Immature natural killer cell (primary cell): ENCODE data around the gene PDLIM5. TPM values are rescaled to one million over a fixed set of nuclear protein-coding genes. Genes with fewer than 3 reads are reported as not detected.

Source experiments
- DNase-seq, 3 donors: peaks; one replicate each; pipeline ENCODE4 v3.0.0; 2022; ENCODE audit warnings: mixed read lengths in 1 of 3
- H3K27ac Mint-ChIP-seq, 6 donors: one replicate each; pipeline ENCODE4 v1.8.0; 2020; ENCODE audit warnings: mixed read lengths in 6 of 6, mild to moderate bottlenecking in 5 of 6, inconsistent platforms in 4 of 6, moderate library complexity in 3 of 6
- H3K27me3 Mint-ChIP-seq, 3 donors: one replicate each; pipeline ENCODE4 v1.8.0; 2020 to 2021; ENCODE audit warnings: low read depth in 3 of 3, mild to moderate bottlenecking in 3 of 3, mixed read lengths in 3 of 3, moderate library complexity in 3 of 3, inconsistent platforms in 1 of 3
- H3K36me3 Mint-ChIP-seq, 3 donors: one replicate each; pipeline ENCODE4 v1.8.0; 2020; ENCODE audit warnings: mixed read lengths in 3 of 3, inconsistent platforms in 2 of 3, mild to moderate bottlenecking in 2 of 3
- H3K4me1 Mint-ChIP-seq, 2 donors: one replicate each; pipeline ENCODE4 v1.8.0; 2020; ENCODE audit warnings: inconsistent platforms in 2 of 2, mild to moderate bottlenecking in 2 of 2, mixed read lengths in 2 of 2, moderate library complexity in 1 of 2
- H3K4me3 Mint-ChIP-seq, 5 donors: one replicate each; pipeline ENCODE4 v1.8.0; 2020; ENCODE audit warnings: mild to moderate bottlenecking in 5 of 5, mixed read lengths in 5 of 5, inconsistent platforms in 3 of 5, moderate library complexity in 3 of 5
- H3K9me3 Mint-ChIP-seq, 6 donors: one replicate each; pipeline ENCODE4 v1.8.0; 2020; ENCODE audit warnings: mild to moderate bottlenecking in 6 of 6, mixed read lengths in 6 of 6, inconsistent platforms in 4 of 6, moderate library complexity in 3 of 6
- polyA plus RNA-seq, 3 donors: library from polyadenylated mRNA; unstranded; fragments of 300-500 nt; fragmentation: Illumina TruSeq; gene quantifications; one replicate each; pipeline ENCODE4 v1.2.3, GENCODE V29; 2021

Gene PDLIM5
- polyA plus RNA-seq, 3 donors from 2014 or later = 38.7 to 57.1 (median 55.8) TPM

- Mint-ChIP-seq H3K4me3 (no peak overlapping the region), H3K9me3 (peaks cover 0 to 4% (median 0%) of the 10 kb centered on the region in 6 donors), H3K4me1 (no peaks in the 10 kb centered on the region), H3K27ac (no peak overlapping the region), H3K36me3 (no peaks in the 10 kb centered on the region), H3K27me3 (peaks cover 2 to 24% (median 2%) of the 10 kb centered on the region in 3 donors)
- DNase-seq = no peak
These were observed 38.5 kb upstream of the PDLIM5 start for GRCh38 chr4:94413085-94413840.

GRCh38 chr4:94414907-94415306, 36.8 kb upstream of the PDLIM5 start:
- Mint-ChIP-seq H3K4me1 (no peaks in the 10 kb centered on the region), H3K36me3 (no peaks in the 10 kb centered on the region), H3K27me3 (peaks cover 2 to 24% (median 2%) of the 10 kb centered on the region in 3 donors), H3K9me3 (peaks cover 0 to 4% (median 0%) of the 10 kb centered on the region in 6 donors), H3K4me3 (no peak overlapping the region), H3K27ac (no peak overlapping the region)
- DNase-seq = no peak

GRCh38 chr4:94415448-94415847, 36.3 kb upstream of the PDLIM5 start:
- H3K27ac Mint-ChIP-seq = no peak overlapping the region

GRCh38 chr4:94416335-94416734, 35.4 kb upstream of the PDLIM5 start:
- DNase-seq = no peak
- H3K27ac Mint-ChIP-seq = no peak overlapping the region
- H3K4me1 Mint-ChIP-seq = no peaks in the 10 kb centered on the region
- H3K9me3 Mint-ChIP-seq = peaks cover 0 to 4% (median 0%) of the 10 kb centered on the region in 6 donors
- H3K4me3 Mint-ChIP-seq = no peak overlapping the region
- no peaks in the 10 kb centered on the region for H3K36me3 Mint-ChIP-seq
- peaks cover 2 to 24% (median 2%) of the 10 kb centered on the region in 3 donors for H3K27me3 Mint-ChIP-seq

More at GRCh38 chr4:94415448-94415847, 36.3 kb upstream of the PDLIM5 start:
- Mint-ChIP-seq H3K9me3 (peaks cover 0 to 4% (median 0%) of the 10 kb centered on the region in 6 donors), H3K4me1 (no peaks in the 10 kb centered on the region), H3K27me3 (peaks cover 2 to 24% (median 2%) of the 10 kb centered on the region in 3 donors), H3K36me3 (no peaks in the 10 kb centered on the region), H3K4me3 (no peak overlapping the region)
- no peak for DNase-seq

- Mint-ChIP-seq H3K9me3 (peaks cover 0 to 4% (median 0%) of the 10 kb centered on the region in 6 donors), H3K4me3 (no peak overlapping the region), H3K27ac (no peak overlapping the region), H3K27me3 (peaks cover 2 to 19% (median 2%) of the 10 kb centered on the region in 3 donors), H3K36me3 (no peaks in the 10 kb centered on the region), H3K4me1 (no peaks in the 10 kb centered on the region)
- DNase-seq = no peak
These were observed 34.8 kb upstream of the PDLIM5 start for GRCh38 chr4:94416981-94417380.

GRCh38 chr4:94419549-94419948, 32.2 kb upstream of the PDLIM5 start:
- Mint-ChIP-seq H3K9me3 (peaks cover 0 to 5% (median 0%) of the 10 kb centered on the region in 6 donors), H3K27ac (no peak overlapping the region), H3K27me3 (peaks cover 5 to 20% (median 6%) of the 10 kb centered on the region in 3 donors)

GRCh38 chr4:94419956-94420355, 31.8 kb upstream of the PDLIM5 start:
- peaks cover 0 to 4% (median 0%) of the 10 kb centered on the region in 3 donors for H3K36me3 Mint-ChIP-seq
- no peaks in the 10 kb centered on the region for H3K4me1 Mint-ChIP-seq
- H3K27me3 Mint-ChIP-seq = peaks cover 5 to 23% (median 6%) of the 10 kb centered on the region in 3 donors
- peaks cover 0 to 9% (median 2%) of the 10 kb centered on the region in 6 donors for H3K9me3 Mint-ChIP-seq
- H3K4me3 Mint-ChIP-seq = no peak overlapping the region
- no peak for DNase-seq
- H3K27ac Mint-ChIP-seq = no peak overlapping the region

More at GRCh38 chr4:94419549-94419948, 32.2 kb upstream of the PDLIM5 start:
- Mint-ChIP-seq H3K36me3 (peaks cover 0 to 4% (median 0%) of the 10 kb centered on the region in 3 donors), H3K4me3 (no peak overlapping the region), H3K4me1 (no peaks in the 10 kb centered on the region)
- DNase-seq = no peak

GRCh38 chr4:94420356-94420755, 31.4 kb upstream of the PDLIM5 start:
- Mint-ChIP-seq H3K9me3 (peaks cover 0 to 13% (median 3%) of the 10 kb centered on the region in 6 donors), H3K27me3 (peaks cover 5 to 23% (median 6%) of the 10 kb centered on the region in 3 donors), H3K36me3 (peaks cover 0 to 4% (median 0%) of the 10 kb centered on the region in 3 donors), H3K27ac (no peak overlapping the region), H3K4me1 (no peaks in the 10 kb centered on the region), H3K4me3 (no peak overlapping the region)
- DNase-seq = no peak

- Mint-ChIP-seq H3K4me3 (no peak overlapping the region), H3K4me1 (no peaks in the 10 kb centered on the region), H3K27me3 (peaks cover 3 to 15% (median 6%) of the 10 kb centered on the region in 3 donors), H3K27ac (no peak overlapping the region), H3K36me3 (peaks cover 0 to 4% (median 0%) of the 10 kb centered on the region in 3 donors), H3K9me3 (peaks cover 6 to 32% (median 16%) of the 10 kb centered on the region in 6 donors)
- no peak for DNase-seq
These were observed 25.0 kb upstream of the PDLIM5 start for GRCh38 chr4:94426783-94427182.

GRCh38 chr4:94428884-94429283, 22.9 kb upstream of the PDLIM5 start:
- Mint-ChIP-seq H3K9me3 (peaks cover 6 to 32% (median 16%) of the 10 kb centered on the region in 6 donors), H3K4me3 (no peak overlapping the region), H3K27me3 (peaks cover 0 to 6% (median 1%) of the 10 kb centered on the region in 3 donors), H3K27ac (no peak overlapping the region), H3K4me1 (no peaks in the 10 kb centered on the region), H3K36me3 (no peaks in the 10 kb centered on the region)
- DNase-seq = no peak

GRCh38 chr4:94430406-94430805, 21.3 kb upstream of the PDLIM5 start:
- Mint-ChIP-seq H3K27ac (no peak overlapping the region), H3K27me3 (peaks cover 3 to 5% (median 3%) of the 10 kb centered on the region in 3 donors), H3K9me3 (peaks cover 5 to 18% (median 13%) of the 10 kb centered on the region in 6 donors), H3K4me3 (no peak overlapping the region), H3K36me3 (no peaks in the 10 kb centered on the region), H3K4me1 (no peaks in the 10 kb centered on the region)
- no peak for DNase-seq

- H3K36me3 Mint-ChIP-seq = no peaks in the 10 kb centered on the region
- H3K9me3 Mint-ChIP-seq = peaks cover 2 to 11% (median 6%) of the 10 kb centered on the region in 6 donors
- H3K4me1 Mint-ChIP-seq = no peaks in the 10 kb centered on the region
- no peak for DNase-seq
- no peak overlapping the region for H3K4me3 Mint-ChIP-seq
- H3K27me3 Mint-ChIP-seq = peaks cover 3 to 7% (median 3%) of the 10 kb centered on the region in 3 donors
- no peak overlapping the region for H3K27ac Mint-ChIP-seq
These were observed 20.4 kb upstream of the PDLIM5 start for GRCh38 chr4:94431388-94431787.

- peaks cover 3 to 8% (median 3%) of the 10 kb centered on the region in 3 donors for H3K27me3 Mint-ChIP-seq
- DNase-seq = no peak
- no peak overlapping the region for H3K27ac Mint-ChIP-seq
- H3K36me3 Mint-ChIP-seq = no peaks in the 10 kb centered on the region
- H3K4me1 Mint-ChIP-seq = no peaks in the 10 kb centered on the region
- peaks cover 0 to 2% (median 0%) of the 10 kb centered on the region in 6 donors for H3K9me3 Mint-ChIP-seq
- H3K4me3 Mint-ChIP-seq = no peak overlapping the region
These were observed 17.2 kb upstream of the PDLIM5 start for GRCh38 chr4:94434505-94434904.

GRCh38 chr4:94435874-94436273, 15.9 kb upstream of the PDLIM5 start:
- H3K9me3 Mint-ChIP-seq = peaks cover 0 to under 1% (median 0%) of the 10 kb centered on the region in 6 donors
- DNase-seq = no peak
- peaks cover 3 to 8% (median 4%) of the 10 kb centered on the region in 3 donors for H3K27me3 Mint-ChIP-seq

More at GRCh38 chr4:94435874-94436273, 15.9 kb upstream of the PDLIM5 start:
- Mint-ChIP-seq H3K4me3 (no peak overlapping the region), H3K27ac (no peak overlapping the region), H3K36me3 (no peaks in the 10 kb centered on the region), H3K4me1 (no peaks in the 10 kb centered on the region)
